NOMO-1 treated with DMSO at 0.1 percent for 48 hours (cell line): Measurements from ENCODE around the gene TSPAN5.

Experiments used
- DNase-seq: peaks from one replicate; lab custom pipeline; 2025; ENCODE audit not compliant: unreplicated experiment; lab: John Stamatoyannopoulos, UW

TSPAN5 gene

DNA sequence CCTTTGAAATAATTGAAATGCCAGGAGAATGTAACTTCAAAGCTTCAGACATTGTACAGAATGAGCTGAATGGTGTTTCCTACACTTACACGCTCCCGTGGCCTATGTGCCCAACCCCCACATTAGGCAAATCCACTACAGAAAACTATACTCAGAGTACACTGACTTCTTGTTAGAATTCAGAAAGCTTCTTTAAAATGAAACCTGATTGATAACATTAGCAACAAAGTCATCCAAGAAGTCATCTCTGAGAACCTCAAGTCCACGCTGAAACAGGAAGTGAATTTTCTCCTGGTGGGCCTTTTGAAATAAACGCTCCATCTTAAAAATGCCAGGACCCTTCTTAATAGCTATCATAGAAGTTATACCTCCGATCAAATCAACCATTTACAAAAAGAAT lies 136.3 kb downstream of the TSPAN5 start:
- DNase-seq, result no peak

DNA sequence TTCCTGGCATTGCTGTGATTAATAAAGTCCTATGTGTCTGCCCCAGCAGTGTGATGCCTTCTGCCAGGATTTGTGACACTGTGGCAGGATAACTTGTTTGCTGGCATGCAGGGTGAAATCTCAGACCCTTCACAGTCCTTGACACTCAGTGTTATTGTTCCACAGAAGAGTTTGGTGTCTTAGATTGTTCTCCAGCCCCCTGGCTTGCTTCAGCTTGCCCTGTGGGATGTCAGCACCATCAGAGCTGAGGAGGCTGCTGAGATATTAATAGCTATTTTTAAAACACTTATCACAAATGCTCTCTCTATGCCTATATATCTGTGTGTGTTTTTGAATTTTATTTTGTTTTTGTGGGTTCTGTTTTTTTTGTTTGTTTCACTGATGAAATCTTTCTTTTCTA lies 136.9 kb downstream of the TSPAN5 start:
- DNase-seq, result no peak

DNA sequence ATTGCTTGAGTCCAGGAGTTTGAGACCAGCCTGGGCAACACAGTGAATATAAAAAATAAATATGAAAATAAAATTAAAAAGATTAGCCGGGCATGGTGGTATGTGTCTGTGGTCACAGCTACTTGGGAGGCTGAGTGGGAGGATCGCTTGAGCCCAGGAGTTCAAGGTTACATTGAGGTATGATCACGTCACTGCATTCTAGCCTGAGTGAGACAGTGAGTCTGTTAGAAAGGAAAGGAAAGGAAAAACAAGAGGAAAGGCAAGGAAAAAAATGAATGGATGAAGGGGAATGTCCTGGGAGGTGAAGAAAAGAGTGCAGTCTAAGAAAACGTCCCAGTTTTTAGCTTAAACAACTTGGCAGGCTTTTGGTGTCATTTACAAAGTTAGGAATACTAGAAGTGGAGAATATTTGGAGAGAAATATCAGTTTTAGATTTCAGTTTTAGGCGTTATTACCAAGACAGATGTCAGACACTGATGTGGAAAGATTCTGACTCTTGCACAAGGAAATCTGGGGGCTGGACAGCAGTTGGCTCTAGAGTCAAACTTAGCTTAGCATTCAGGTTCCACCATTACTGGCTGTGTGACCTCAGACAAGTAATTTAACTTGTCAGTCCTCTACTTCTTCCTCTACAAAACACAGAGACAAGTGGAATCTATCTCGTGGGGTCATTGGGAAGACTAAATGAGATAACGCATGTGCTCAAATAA lies 139.0 kb downstream of the TSPAN5 start:
- no peak for DNase-seq

DNA sequence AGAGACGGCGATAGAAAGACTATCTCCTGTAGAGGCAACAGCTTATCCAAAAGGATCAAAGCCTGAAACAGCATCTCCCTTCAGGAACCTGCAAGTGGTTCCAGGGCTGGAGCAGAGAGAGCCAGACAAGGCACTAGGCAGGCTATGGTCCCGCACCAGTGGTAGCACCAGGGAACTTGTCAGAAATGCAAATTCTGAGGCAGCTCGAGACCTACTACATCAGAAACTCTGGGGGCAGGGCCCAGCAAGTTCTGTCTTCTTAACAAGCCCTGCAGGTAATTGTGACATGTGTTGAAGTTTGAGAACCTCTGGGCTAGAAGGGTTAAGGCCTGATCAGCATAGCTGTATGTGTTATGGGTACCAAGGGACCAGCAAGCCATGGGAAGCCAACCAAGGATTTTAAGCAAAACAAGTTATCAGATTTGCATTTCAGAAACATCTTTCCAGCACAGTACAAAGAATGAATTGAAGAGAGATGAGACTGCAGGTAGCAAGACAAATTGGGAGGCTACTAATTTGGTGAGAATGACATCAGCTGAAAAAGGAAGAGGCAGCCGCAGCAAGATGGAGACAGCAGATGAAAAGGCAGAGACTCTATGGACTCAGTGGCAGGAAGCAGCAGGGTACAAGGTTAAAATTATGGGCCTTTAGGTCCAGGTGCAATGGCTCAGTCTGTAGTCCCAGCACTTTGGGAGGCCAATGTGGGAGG lies 139.7 kb downstream of the TSPAN5 start:
- no peak for DNase-seq

DNA sequence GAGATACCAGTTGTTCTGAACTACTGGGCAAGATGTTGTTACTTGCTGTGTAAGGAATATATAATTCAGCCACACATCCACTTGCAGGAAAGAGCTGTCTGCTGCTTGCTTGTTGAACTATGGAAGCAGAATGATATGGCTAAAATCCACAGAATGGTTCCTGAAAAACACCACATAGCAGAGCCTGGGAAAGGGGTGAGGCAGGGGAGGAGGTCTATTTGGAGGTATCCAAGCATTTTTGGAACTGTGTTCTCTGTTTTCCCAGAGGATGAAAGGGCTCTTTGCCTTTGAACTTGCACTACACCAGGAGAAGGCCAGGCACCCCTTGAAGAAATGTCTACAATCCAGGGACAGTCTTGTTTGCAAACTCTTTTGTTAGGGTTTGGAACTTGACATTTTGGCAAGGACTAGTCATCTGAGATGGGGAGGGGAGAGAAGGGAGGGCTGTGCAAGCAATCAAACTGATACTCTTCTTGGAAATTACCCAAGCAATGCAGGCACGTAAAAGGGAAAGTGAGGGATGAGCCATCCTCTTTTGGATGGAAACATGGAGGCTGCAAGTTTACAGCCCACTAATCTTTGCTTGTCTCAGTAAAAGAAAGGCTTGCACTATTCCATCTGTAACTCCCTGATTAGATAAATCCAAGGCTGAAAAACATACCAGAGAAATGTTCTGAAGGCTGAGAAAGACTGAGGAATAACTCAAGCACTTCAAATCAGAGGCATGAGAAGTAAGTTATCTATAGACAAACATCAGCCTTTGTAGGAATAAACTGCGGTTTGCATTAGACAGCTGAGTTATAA lies 141.0 kb downstream of the TSPAN5 start:
- DNase-seq, result no peak

DNA sequence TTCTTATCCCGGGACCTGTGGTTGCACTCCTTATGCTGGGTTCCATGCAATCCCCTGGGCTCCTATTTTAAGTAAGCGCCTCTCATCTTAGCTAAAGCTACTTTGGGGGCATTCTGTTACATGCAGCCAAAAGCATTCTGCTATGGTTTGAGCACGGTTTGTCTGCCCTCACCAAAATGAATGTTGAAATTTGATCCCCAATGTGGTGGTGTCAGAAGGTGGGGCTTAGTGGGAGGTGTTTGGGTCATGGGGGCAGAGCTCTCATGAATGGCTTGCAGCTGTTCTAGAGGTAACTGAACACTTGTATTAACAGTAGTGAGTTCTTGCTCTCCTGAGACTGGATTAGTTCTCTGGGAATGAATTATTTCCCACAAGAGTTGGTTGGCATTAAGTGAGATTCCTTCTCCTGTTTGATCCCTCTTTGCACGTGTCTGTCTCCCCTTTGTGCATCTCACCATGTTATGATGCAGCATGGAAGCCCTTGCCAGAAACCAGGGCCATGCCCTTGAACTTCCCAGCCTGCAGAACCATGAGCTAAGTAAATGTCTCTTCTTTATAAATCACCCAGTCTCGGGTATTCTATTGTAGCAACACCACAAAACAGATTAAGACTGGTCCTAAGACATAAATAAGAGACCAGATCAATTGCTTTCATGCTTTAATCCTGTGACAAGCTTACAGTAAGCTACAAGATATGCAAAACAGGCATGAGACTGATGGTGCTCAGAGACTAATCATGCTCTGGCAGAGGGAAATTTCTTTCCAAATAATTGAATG lies 141.8 kb downstream of the TSPAN5 start:
- DNase-seq, result no peak

DNA sequence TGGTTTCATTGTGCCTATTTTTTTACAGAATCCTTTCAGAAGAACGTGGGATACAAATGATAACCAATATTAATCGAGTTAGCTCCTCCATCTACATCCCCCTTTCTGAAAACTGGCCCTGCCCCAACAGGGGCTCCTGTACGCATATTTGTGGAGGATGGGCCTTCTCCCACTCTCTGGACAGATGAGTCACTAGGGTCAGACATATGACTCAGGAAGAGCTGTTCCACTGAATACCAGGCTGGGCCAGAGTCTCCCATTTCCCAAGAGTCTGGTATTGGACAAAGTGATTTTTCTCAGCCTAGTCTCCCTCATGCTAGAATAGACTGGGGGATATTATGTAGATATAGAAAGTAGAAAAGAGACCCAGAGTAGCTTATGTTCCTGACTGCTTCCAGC lies 142.4 kb downstream of the TSPAN5 start:
- no peak for DNase-seq

DNA sequence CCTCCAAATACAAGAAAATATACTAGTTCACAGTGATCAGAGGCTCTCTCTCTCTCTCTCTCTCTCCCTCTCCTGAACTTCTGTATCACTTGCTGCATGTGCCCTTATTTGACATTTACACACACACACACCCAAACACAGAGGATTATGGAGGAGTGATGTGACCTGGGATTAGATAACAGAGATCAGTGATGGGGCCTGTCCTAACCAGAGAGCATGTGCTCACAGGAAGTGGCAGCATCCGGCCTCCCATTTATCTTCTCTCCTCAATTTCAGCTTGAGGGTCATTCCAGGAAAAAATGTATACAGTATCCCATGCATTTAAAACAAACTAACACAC lies 143.0 kb downstream of the TSPAN5 start:
- DNase-seq, result no peak

DNA sequence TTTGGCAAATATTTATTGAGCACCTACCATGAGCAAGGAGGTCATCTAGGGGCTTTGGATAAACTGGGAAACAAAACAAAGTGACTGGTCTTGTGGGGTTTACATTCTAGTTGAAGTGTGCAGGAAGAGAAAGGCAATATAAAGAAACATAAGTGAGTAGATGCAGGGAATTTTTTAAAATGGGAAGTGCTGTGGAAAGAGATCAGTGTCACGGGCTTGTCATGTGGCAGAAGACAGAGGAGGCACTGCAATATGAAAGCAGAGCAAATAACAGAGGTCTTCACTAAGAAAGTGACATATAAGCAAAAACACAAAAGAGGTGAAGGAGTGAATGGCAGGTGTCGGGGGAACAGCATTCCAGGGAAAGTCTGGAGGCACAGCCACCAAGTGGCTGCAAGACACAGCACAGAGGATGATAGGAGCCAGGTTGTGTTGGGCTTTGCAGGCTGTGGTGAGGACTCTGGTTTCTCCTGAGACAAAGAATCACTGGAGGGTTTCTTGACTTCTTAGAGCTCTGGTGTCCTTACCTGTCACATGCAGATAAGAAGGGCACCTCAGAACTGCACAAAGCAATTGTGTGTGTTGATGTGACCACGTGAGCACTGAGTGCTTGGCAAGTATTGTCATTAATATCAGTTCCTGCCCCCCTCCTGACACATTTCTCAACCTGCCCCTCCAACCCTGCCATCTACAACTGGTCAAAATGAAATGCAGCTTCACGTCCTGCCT lies 143.5 kb downstream of the TSPAN5 start:
- no peak for DNase-seq

DNA sequence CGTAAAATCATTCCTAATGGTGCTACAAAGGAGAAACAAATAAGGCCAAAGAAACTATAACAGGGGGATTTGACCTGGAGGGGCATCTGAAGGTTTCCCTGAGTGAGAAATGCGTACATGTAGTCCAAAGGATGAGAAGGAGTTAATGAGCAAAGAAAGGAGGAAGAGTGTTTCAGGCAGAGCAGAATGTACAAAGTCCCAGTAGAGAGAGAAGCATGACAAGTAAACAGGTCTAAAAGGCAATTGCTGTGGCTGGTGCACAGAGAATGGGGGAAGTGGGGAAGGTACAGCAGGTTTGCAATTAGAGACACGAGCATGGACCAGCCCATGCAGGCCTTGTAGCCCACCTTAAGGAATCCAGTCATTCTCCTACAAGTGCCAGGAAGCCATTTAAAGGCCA lies 145.5 kb downstream of the TSPAN5 start:
- no peak for DNase-seq

DNA sequence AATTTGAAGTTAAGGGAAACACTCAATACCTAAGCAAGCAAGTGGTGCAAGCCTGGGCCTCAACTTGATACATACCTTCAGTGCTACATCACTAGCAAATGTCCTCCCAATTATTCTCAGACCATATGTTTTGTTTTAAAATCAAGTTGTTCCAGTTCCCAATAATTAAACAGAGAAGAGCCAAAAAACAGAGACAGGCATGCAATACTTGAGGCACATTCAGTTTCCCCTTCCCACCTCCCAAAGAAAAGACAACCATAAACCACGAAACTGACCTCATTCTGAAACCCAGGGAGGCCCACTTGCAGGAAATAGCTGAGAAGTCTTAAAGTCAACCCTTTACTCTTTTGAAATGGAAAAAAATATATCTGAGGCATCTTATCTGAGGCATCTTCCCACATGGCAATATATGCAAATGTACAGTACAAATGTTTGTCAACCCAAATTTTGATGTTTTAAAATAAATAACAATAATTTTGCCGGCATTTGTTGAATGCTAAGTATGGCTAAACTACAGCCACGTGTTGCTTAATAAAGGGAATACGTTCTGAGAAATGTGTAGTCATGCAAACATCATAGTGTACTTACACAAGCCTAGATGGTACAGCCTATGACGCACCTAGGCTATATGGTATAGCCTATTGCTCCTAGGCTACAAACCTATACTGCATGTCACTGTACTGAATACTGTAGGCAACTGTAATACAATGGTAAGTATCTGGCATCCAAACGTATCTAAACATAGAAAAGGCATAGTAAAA lies 147.5 kb downstream of the TSPAN5 start:
- DNase-seq, result no peak

DNA sequence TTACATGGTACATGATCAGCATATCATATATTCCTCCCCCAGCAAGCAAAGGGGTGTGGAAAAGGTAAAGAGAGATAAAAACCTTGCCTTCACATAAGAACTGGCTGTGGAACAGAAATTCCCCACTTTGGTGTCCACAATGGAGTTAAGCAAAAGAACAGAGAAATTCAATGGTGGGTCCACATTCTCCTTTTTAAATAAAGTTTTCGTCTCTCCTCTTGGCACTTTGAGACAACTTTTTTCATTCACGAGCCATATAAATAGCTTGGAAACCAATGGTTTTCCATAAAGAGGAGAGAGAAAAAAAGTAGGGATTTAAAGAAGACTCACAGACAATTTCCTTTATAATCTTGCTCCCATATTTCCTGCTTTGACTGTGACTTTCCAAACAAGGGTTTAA lies 148.1 kb downstream of the TSPAN5 start:
- no peak for DNase-seq

DNA sequence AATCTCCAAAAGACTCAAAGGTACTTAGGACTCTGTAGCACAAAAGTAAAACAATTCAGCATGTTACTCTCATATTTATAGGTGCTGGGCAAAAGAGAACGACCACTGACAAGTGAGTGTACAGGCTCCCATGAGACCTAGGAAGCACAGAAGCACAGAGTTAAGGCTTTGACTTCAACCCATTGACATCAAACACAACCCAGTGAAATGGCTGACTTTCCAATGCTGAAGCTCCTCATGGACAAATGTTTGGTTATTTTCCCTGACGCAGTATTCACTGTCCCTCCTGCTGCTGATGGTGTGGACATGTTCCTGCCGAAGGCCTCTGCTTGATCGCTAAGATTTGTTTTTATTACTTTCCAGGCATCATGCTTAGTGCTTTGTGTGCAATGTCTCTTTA lies 148.7 kb downstream of the TSPAN5 start:
- no peak for DNase-seq

DNA sequence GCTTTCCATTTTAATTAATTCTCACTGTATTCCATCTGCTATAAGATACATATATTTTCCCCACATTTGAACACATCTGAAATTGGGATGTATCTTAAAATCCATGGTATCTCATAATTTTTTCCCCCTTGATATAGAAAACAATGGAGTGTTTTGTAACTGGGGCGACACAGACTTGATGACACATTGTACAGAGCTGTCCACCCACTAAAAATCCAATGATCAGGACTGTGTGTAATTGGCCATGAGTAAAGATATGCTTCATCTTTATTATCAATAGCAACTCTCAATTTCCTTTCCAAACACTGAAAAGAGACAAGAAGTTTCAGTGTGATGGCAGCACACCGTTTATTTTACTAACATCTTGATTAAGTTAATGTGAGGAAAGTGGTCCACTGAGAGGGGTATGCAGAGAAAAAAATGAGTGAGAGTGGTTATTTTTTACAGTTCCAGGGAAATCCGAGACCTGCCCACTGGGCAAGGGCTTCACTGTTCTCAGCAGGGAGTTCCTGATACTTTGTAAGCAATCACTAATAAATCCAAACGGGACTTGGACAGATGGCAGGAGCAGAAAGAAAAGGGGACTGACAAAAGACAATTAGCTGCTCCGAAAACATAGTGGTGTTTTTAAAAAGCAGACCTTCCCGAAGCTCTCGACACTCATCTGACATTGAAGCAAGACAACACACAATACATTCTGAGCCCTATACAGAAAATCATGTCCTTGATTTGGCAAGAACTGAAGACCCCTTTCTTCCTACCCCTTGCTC lies 149.4 kb downstream of the TSPAN5 start:
- DNase-seq, result no peak

DNA sequence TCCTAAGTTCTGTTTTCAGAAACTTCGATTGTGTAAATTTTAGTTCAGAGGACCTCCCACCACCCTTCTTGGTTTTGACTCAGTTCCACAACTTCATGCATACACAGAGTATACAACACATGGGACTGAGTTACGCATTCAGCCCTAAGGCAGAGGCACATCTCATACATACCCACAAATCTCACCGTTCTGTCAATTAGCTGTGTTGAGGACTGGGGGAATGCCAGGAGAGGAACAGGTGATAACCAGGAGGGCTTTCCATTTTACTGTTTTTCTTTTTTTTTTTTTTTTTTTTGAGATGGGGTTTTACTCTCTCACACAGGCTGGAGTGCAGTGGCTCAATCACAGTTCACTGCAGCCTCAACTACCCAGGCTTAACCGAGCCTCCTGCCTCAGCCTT lies 150.2 kb downstream of the TSPAN5 start:
- no peak for DNase-seq

DNA sequence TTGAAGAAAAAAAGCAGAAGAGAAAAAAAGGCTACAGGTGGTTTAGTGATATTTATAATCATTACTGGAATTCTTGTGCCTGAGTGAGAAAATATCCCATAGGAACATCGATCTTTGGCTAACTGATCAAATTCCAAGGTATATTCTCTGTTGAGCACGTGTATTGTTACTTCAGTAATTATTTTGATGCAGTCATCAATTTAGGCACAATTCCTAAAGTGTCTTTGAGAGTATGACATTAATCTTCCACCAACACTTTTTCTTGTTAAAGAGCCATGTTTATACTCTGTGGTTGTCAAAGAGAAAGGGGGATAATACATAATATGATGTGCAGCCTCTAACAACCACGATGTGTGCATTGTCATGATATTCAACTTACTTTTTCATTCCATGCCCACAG lies 151.1 kb downstream of the TSPAN5 start:
- no peak for DNase-seq

DNA sequence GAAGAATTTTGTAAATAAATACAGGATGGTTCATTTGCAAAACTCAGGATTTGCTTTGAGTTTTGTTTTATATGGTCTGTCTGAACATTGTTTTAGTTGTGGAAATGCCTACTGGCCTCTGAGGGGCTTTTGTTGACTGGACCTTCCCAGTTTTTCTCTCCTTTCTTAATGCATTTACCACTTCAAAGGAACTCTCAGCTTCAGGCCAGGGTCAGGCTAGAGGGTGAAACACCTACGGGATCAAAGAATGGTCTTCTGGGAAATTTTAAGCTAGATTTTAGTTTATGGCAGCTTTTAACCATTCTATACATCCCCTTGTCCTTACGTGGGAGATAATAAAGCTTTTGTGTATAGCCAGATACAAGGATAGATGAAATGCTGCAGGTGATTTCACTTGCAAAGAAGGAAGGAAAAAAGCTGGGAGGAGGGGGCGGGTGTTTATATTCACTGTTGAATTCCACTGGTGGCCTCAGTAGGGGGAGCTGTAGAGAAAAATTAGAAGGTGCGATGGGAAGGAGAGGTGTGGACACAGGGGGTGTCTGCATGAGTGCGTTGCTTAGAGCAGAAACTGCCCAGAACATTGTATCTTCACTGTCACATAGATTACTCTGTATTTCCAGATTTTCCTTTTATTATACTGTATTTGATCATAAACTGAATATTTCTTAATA lies 151.8 kb downstream of the TSPAN5 start:
- no peak for DNase-seq

DNA sequence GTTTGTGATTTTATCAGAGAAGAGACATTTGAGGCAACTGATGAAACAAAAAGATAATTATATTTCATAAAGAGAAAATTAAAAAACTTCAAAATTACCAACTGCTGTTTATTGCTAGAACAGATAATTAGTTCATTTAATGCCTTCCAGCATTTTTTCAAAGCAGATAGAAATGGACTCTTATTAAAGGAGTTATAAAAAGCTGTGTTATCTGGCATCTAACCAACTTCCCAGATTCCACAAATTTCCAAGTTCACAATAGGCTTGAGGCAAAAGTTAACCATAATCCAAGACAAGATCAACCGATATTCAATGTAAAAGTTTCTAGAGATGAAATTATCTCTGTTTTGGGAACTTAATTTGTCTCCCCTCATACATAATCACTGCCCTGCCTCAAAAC lies 152.4 kb downstream of the TSPAN5 start:
- no peak for DNase-seq

DNA sequence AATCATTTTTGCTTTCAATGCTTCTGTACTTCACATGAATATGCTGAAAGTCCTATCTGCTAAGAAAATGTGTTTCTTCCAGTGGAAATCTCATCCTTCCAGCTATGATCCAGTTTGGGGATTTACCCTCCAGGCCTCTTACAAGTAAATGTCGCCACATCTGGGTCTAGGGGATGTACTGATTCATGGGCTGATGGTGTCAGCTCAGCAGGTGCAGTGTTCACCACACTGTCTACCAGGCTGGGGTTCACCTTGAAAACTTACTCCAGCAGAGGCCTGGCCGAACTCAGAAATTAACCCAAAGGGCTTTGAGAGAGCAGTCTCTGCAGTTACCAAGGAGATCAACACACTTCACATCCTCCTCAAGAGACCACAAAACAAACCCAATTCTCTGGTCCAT lies 154.3 kb downstream of the TSPAN5 start:
- no peak for DNase-seq
